Tibial nerve (tissue), 4 donors: ENCODE data around the gene ANKMY1. TPM values are rescaled to one million over a fixed set of nuclear protein-coding genes. Genes with fewer than 3 reads are reported as not detected.

Experiments
- DNase-seq, 2 donors: peaks; one replicate each; pipeline ENCODE4 v3.0.0-alpha.2; 2019; ENCODE audit warnings: low spot score in 2 of 2
- H3K27ac ChIP-seq, 4 donors: fragments of 200-600 bp; sonication (generic) in 3 of 4; one replicate each; pipeline ENCODE4 v1.5.1; 2017 to 2019; ENCODE audit warnings: mild to moderate bottlenecking in 1 of 4
- H3K27me3 ChIP-seq, 2 donors: fragments of 200-600 bp; sonication (generic) in 1 of 2; one replicate each; pipeline versions ENCODE4 v1.5.1 to v1.6.0; 2017 to 2019
- H3K36me3 ChIP-seq, 3 donors: fragments of 200-600 bp; sonication (generic); one replicate each; pipeline ENCODE4 v1.5.1; 2018 to 2019
- H3K4me1 ChIP-seq, 4 donors: fragments of 200-600 bp; sonication (generic) in 3 of 4; one replicate each; pipeline ENCODE4 v1.5.1; 2017 to 2019
- H3K4me3 ChIP-seq, 4 donors: fragments of 200-600 bp; sonication (generic) in 3 of 4; one replicate each; pipeline ENCODE4 v1.5.1; 2017 to 2019; ENCODE audit warnings: mild to moderate bottlenecking in 1 of 4, moderate library complexity in 1 of 4
- H3K9me3 ChIP-seq, 4 donors: fragments of 200-600 bp; sonication (generic) in 3 of 4; one replicate each; pipeline ENCODE4 v1.5.1; 2017 to 2019
- CTCF ChIP-seq, 5 experiments: fragments of 200-600 bp in 3 of 5; fragments of 450-650 bp in 2 of 5; sonication (generic) in 3 of 5; IDR thresholded peaks; one replicate each; pipeline ENCODE4 v1.5.1; 2016 to 2019; ENCODE audit warnings: antibody characterized with exemption in 5 of 5, mild to moderate bottlenecking in 3 of 5, moderate library complexity in 2 of 5
- EP300 ChIP-seq, 2 donors: sonication (generic); formaldehyde crosslinking; IDR thresholded peaks; one replicate each; pipeline ENCODE4 v1.6.1; 2017; ENCODE audit warnings: antibody characterized with exemption in 2 of 2, mild to moderate bottlenecking in 1 of 2
- POLR2A ChIP-seq, 2 donors: fragments of 450-650 bp; IDR thresholded peaks; one replicate each; pipeline ENCODE4 v1.6.1; 2017; ENCODE audit warnings: antibody characterized with exemption in 2 of 2, mild to moderate bottlenecking in 2 of 2, moderate library complexity in 2 of 2
- WGBS, 2 donors: methylation state at CpG; one replicate each; pipeline ENCODE4 v1.1.5; 2018; 5-methylcytosine and 5-hydroxymethylcytosine counted together
- total RNA-seq, 4 donors: library from RNA; depleted of rRNA; stranded (reverse); fragments of >200 nt; gene quantifications; one replicate each; pipeline ENCODE4 v1.1.0, GENCODE V29; 2016

The ANKMY1 gene
- total RNA-seq, 4 donors from 2014 or later: 14.2 to 24.0 (median 21.4) TPM

- DNase-seq: no peak
- Histone ChIP-seq H3K36me3 (peaks cover 0 to 64% (median 21%) of the 10 kb centered on the region in 3 donors), H3K27me3 (no peaks in the 10 kb centered on the region), H3K27ac (peak overlapping the region in 3 of 4 donors; percentile 65 to 90 (median 77)), H3K9me3 (peaks cover 0 to 7% (median 0%) of the 10 kb centered on the region in 4 donors), H3K4me1 (peaks cover 0 to 67% (median 25%) of the 10 kb centered on the region in 4 donors), H3K4me3 (peak overlapping the region in 1 of 4 donors; percentile 7)
- WGBS, 2 donors: 57 to 61% methylated on average over 27 of the region's 27 CpGs
- TF ChIP-seq EP300 (IDR thresholded peaks at IDR 0.05) (no peak), CTCF (IDR thresholded peaks at IDR 0.05) (peak in 2 of 5 experiments; percentile 36 to 44), POLR2A (IDR thresholded peaks at IDR 0.05) (no peak)
Measured at GRCh38 chr2:240579771-240580614, 22.2 kb upstream of the ANKMY1 start.

GRCh38 chr2:240579071-240579762, 21.4 kb upstream of the ANKMY1 start:
- 87 to 95% methylated on average over 12 of the region's 12 CpGs for WGBS, 2 donors
- no peak for TF ChIP-seq EP300 (IDR thresholded peaks at IDR 0.05)
- no peak for TF ChIP-seq CTCF (IDR thresholded peaks at IDR 0.05)
- no peak for TF ChIP-seq POLR2A (IDR thresholded peaks at IDR 0.05)
- DNase-seq: no peak
- Histone ChIP-seq H3K36me3 (peaks cover 0 to 64% (median 21%) of the 10 kb centered on the region in 3 donors), H3K27ac (peak overlapping the region in 3 of 4 donors; percentile 65 to 90 (median 77)), H3K27me3 (no peaks in the 10 kb centered on the region), H3K4me3 (no peak overlapping the region), H3K4me1 (peaks cover 0 to 59% (median 17%) of the 10 kb centered on the region in 4 donors), H3K9me3 (peaks cover 0 to 7% (median 0%) of the 10 kb centered on the region in 4 donors)

DNA sequence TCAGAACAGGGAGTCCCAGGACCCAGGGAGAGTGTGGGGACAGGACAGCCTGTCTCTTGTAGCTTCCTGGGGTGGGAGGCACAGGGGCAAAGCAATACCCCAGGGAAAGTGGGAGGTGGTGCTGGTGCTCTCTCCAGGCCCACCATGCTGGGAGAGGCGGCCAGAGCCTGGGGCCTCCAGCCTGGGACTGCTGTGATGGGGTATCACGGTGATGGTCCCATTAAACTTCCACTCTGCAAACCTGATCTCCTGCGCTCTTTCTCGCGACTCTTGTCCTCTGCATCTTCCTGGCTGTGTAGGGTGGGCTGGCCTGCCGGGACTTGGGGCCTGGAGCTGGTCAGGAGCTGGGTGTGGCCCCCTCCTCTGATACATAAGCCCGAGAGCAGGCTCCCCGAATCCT, 20.7 kb upstream of the ANKMY1 start:
- H3K4me1 ChIP-seq: peaks cover 0 to 53% (median 14%) of the 10 kb centered on the region in 4 donors
- TF ChIP-seq CTCF (IDR thresholded peaks at IDR 0.05) (no peak), POLR2A (IDR thresholded peaks at IDR 0.05) (no peak), EP300 (IDR thresholded peaks at IDR 0.05) (no peak)
- H3K27me3 ChIP-seq: no peaks in the 10 kb centered on the region
- H3K27ac ChIP-seq: peak overlapping the region in 2 of 4 donors; percentile 42 to 77
- H3K4me3 ChIP-seq: no peak overlapping the region
- H3K36me3 ChIP-seq: peaks cover 0 to 72% (median 21%) of the 10 kb centered on the region in 3 donors
- no peak for DNase-seq
- H3K9me3 ChIP-seq: peaks cover 0 to 7% (median 0%) of the 10 kb centered on the region in 4 donors
- WGBS, 2 donors: 81 to 92% methylated on average over 6 to 8 of the region's 8 CpGs

- H3K4me3 ChIP-seq: no peak overlapping the region
Measured at GRCh38 chr2:240578110-240578450, 20.3 kb upstream of the ANKMY1 start.

DNA sequence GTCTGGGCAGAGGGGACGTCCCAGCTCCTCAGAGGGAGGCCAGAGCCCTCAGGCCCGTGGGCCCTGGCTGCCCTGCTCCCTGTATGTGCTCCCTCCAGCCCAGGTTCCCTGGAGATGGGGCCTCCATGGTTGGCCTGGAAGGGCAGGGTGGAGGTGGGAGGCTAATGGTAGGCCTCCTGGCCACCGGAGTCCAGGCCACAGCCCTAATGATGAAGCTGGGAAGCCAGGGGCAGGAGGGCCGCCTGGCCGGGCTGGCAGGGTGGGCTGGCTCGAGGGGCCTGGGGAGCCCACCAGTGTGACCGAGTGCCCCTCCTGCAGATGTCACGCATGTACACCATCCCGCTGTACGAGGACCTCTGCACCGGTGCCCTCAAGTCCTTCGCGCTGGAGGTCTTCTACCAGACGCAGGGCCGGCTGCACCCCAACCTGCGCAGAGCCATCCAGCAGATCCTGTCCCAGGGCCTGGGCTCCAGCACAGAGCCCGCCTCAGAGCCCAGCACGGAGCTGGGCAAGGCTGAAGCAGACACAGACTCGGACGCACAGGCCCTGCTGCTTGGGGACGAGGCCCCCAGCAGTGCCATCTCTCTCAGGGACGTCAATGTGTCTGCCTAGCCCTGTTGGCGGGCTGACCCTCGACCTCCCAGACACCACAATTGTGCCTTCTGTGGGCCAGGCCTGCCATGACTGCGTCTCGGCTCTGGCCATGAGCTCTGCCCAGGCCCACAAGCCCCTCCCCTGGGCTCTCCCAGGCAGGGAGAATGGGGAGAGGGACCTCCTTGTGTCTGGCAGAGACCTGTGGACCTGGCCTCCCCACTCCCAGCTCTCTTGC, 19.7 kb upstream of the ANKMY1 start:
- Histone ChIP-seq H3K27me3 (no peaks in the 10 kb centered on the region), H3K27ac (peak overlapping the region in 3 of 4 donors; percentile 2 to 77 (median 42)), H3K36me3 (peaks cover 0 to 82% (median 21%) of the 10 kb centered on the region in 3 donors), H3K4me3 (no peak overlapping the region), H3K9me3 (peaks cover 0 to 7% (median 0%) of the 10 kb centered on the region in 4 donors), H3K4me1 (peaks cover 0 to 49% (median 14%) of the 10 kb centered on the region in 4 donors)
- WGBS, 2 donors: 67 to 81% methylated on average over 6 to 22 of the region's 26 CpGs
- no peak for DNase-seq
- no peak for TF ChIP-seq EP300 (IDR thresholded peaks at IDR 0.05)
- no peak for TF ChIP-seq POLR2A (IDR thresholded peaks at IDR 0.05)
- TF ChIP-seq CTCF (IDR thresholded peaks at IDR 0.05): no peak

More at GRCh38 chr2:240578110-240578450, 20.3 kb upstream of the ANKMY1 start:
- peak overlapping the region in 3 of 4 donors; percentile 2 to 77 (median 42) for H3K27ac ChIP-seq
- H3K9me3 ChIP-seq: peaks cover 0 to 7% (median 0%) of the 10 kb centered on the region in 4 donors
- DNase-seq: no peak
- 84 to 87% methylated on average over 4 to 9 of the region's 9 CpGs for WGBS, 2 donors
- no peaks in the 10 kb centered on the region for H3K27me3 ChIP-seq
- TF ChIP-seq EP300 (IDR thresholded peaks at IDR 0.05): no peak
- H3K36me3 ChIP-seq: peaks cover 0 to 76% (median 21%) of the 10 kb centered on the region in 3 donors
- peaks cover 0 to 53% (median 14%) of the 10 kb centered on the region in 4 donors for H3K4me1 ChIP-seq
